ENCODE data around the gene PYDC1.
"Not testable (repeated sequence)": the region's sequence is repeated elsewhere in the genome, so short reads cannot be mapped to it uniquely, and the experiment has no call there.

PYDC1 gene

GRCh38 chr16:31213877-31214707, 2.8 kb downstream of the PYDC1 start, which contains the start of gene TRIM72:
TSS of gene TRIM72 (plus strand) at chr16:31214119. CDS start at chr16:31214739, 620 bp downstream.
- Histone ChIP-seq H3K9me3 (ENCODE audit: control insufficient read depth, insufficient read depth, low read length) (no peaks in the 10 kb centered on the region), H3K4me1 (ENCODE audit: insufficient read depth, low read length) (peaks cover 5% of the 10 kb centered on the region; the same call in 1 of the 2 replicates), H3K36me3 (ENCODE audit: insufficient read depth, low read length) (no peaks in the 10 kb centered on the region), H3K9ac (ENCODE audit: low read depth, low read length) (peak within 1 kb of the TSS; percentile 49)

- H3K36me3 ChIP-seq (ENCODE audit: insufficient read depth, low read length) = no peaks in the 10 kb centered on the region
- no peak overlapping the region for H3K9ac ChIP-seq (ENCODE audit: low read depth, low read length)
- H3K9me3 ChIP-seq (ENCODE audit: control insufficient read depth, insufficient read depth, low read length) = no peaks in the 10 kb centered on the region
- peaks cover 5% of the 10 kb centered on the region; the same call in 1 of the 2 replicates for H3K4me1 ChIP-seq (ENCODE audit: insufficient read depth, low read length)
Measured at GRCh38 chr16:31213342-31213741, 3.6 kb downstream of the PYDC1 start.

GRCh38 chr16:31206776-31207175, 10.2 kb downstream of the PYDC1 start:
- Histone ChIP-seq H3K36me3 (ENCODE audit: insufficient read depth, low read length) (no peaks in the 10 kb centered on the region), H3K4me1 (ENCODE audit: insufficient read depth, low read length) (no peaks in the 10 kb centered on the region), H3K9ac (ENCODE audit: low read depth, low read length) (no peak overlapping the region), H3K9me3 (ENCODE audit: control insufficient read depth, insufficient read depth, low read length) (no peaks in the 10 kb centered on the region)

DNA sequence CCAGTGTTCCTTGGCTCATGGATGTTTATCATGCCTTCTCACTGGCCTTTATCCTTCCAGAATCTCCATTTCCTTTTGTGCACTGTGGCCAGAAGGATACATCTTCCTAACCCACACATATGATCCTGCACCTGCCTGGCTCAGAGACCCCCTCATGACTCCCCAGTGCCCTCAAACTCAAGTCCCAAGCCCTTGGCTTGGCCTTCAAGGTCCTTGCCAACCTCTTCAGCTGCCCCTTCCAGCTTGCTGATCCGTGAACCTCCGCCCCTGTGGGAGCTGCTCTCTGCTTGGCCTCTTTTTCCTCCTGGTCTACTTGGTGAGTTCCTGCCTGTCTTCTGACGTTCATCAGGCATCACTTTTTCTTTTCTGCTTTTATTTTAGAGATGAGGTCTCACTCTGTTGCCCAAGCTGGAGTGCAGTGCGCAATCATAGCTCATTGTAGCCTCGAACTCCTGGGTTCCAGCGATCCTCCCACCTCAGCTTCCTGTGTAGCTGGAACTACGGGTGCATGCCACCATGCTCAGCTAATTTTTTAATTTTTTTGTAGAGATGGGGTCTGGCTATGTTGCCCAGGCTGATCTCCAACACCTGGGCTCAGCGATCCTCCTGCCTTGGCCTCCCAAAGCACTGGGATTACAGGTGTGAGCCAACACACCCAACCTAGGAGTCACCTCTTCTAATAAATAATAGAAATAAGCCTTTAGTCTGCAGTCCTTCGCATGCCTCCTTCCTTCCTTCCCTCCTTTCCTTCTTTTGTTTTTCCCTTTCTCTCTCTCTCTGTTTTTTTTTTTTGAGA, 11.9 kb downstream of the PYDC1 start:
- Histone ChIP-seq H3K4me1 (ENCODE audit: insufficient read depth, low read length) (peaks cover 7% of the 10 kb centered on the region; the same call in 1 of the 2 replicates), H3K9me3 (ENCODE audit: control insufficient read depth, insufficient read depth, low read length) (no peaks in the 10 kb centered on the region), H3K9ac (ENCODE audit: low read depth, low read length) (no peak overlapping the region), H3K36me3 (ENCODE audit: insufficient read depth, low read length) (no peaks in the 10 kb centered on the region; the same call in 1 of the 2 replicates)

- peaks cover 3% of the 10 kb centered on the region for H3K36me3 ChIP-seq (ENCODE audit: insufficient read depth, low read length)
- peaks cover 7% of the 10 kb centered on the region; the same call in 1 of the 2 replicates for H3K4me1 ChIP-seq (ENCODE audit: insufficient read depth, low read length)
- H3K9me3 ChIP-seq (ENCODE audit: control insufficient read depth, insufficient read depth, low read length) = no peaks in the 10 kb centered on the region
- peak within 1 kb of the TSS; percentile 75 for H3K9ac ChIP-seq (ENCODE audit: low read depth, low read length)
Measured at GRCh38 chr16:31202414-31203375, 14.2 kb downstream of the PYDC1 start, which contains the start of gene PYCARD. TSS of gene PYCARD (minus strand) at chr16:31202760. CDS start at chr16:31202690, 70 bp downstream.

DNA sequence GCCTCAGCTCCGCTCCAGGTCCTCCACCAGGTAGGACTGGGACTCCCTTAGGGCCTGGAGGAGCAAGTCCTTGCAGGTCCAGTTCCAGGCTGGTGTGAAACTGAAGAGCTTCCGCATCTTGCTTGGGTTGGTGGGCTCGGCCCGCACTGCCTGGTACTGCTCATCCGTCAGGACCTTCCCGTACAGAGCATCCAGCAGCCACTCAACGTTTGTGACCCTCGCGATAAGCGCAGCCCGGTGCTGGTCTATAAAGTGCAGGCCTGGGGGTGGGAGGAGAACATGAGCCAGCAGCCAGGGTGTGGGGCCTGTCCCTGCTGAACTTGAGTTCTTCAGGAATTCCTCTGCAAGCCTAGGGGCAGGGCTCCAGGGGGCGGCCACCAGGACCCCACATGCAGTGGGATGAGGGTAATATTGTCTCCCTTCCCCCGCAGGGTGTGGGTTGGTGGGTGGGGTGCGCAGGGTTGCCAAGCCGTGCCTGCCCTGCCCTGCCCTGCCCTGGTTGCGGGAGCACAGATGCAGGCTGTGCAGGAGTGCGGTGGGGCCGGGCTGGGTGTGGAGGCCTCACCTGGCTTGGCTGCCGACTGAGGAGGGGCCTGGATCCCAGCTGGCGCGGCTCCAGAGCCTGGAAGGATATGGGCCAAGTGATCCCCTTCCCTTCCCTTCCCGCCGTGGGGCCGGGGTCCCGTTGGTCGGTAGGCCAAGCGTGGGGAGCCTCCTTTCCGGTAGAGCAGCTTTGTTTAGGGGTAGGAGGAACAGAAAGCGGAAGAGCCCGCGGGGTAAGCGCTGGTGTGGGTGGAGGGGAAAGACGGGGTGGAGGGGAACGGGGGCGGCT, 15.1 kb downstream of the PYDC1 start:
- no peaks in the 10 kb centered on the region for H3K9me3 ChIP-seq (ENCODE audit: control insufficient read depth, insufficient read depth, low read length)
- H3K36me3 ChIP-seq (ENCODE audit: insufficient read depth, low read length) = peaks cover 3% of the 10 kb centered on the region
- H3K4me1 ChIP-seq (ENCODE audit: insufficient read depth, low read length) = peaks cover 7% of the 10 kb centered on the region; the same call in 1 of the 2 replicates
- peak overlapping the region; percentile 75 for H3K9ac ChIP-seq (ENCODE audit: low read depth, low read length)

- H3K36me3 ChIP-seq (ENCODE audit: insufficient read depth, low read length) = peaks cover 8% of the 10 kb centered on the region
- H3K9ac ChIP-seq (ENCODE audit: low read depth, low read length) = peak overlapping the region; percentile 75; the same call in 1 of the 2 replicates
- H3K9me3 ChIP-seq (ENCODE audit: control insufficient read depth, insufficient read depth, low read length) = no peaks in the 10 kb centered on the region
- peaks cover 7% of the 10 kb centered on the region; the same call in 1 of the 2 replicates for H3K4me1 ChIP-seq (ENCODE audit: insufficient read depth, low read length)
Measured at GRCh38 chr16:31200821-31201568, 15.9 kb downstream of the PYDC1 start.

GRCh38 chr16:31200111-31200510, 16.8 kb downstream of the PYDC1 start:
- not testable (repeated sequence) for H3K4me1 ChIP-seq (ENCODE audit: insufficient read depth, low read length); H3K9me3 ChIP-seq (ENCODE audit: control insufficient read depth, insufficient read depth, low read length); H3K9ac ChIP-seq (ENCODE audit: low read depth, low read length)
- peaks cover 17% of the 10 kb centered on the region for H3K36me3 ChIP-seq (ENCODE audit: insufficient read depth, low read length)

- Histone ChIP-seq H3K9ac (ENCODE audit: low read depth, low read length) (no peak overlapping the region), H3K4me1 (ENCODE audit: insufficient read depth, low read length) (peaks cover 7% of the 10 kb centered on the region; the same call in 1 of the 2 replicates), H3K36me3 (ENCODE audit: insufficient read depth, low read length) (peaks cover 22% of the 10 kb centered on the region), H3K9me3 (ENCODE audit: control insufficient read depth, insufficient read depth, low read length) (no peaks in the 10 kb centered on the region)
Measured at GRCh38 chr16:31199430-31200041, 17.4 kb downstream of the PYDC1 start.

DNA sequence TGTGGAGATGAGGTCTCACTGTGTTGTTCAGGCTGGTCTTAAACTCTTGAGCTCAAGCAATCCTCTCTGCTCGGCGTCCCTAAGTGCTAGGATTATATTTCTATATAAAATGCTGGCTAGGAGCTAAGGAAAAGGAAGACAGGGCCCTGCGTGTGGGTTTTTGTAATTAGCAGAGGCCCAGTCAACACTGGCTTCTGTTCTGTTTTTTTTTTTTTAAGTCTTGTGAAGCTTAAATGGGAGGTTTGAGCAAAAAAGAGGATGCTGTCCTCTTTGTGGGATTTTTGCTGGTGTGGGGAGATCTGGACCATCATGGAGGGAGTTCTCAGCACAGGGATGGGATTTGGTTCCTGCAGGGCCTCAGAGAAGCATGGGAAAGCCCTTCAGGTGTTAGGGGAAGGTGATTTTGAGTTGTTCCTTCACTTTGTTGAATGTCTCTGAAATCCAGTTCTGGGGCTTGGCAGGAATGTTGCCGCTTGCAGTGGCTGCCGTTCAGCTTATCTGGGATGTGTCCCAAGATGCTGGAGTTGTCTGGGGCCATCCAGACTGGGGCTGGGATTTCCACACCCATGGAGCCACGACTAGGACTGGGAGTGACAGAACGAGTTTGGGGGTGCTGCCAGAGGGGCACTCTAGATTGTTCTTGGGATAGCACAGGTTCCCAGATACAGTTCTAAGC, 18.6 kb downstream of the PYDC1 start:
- Histone ChIP-seq H3K9me3 (ENCODE audit: control insufficient read depth, insufficient read depth, low read length) (no peaks in the 10 kb centered on the region), H3K9ac (ENCODE audit: low read depth, low read length) (no peak overlapping the region), H3K36me3 (ENCODE audit: insufficient read depth, low read length) (peaks cover 32% of the 10 kb centered on the region), H3K4me1 (ENCODE audit: insufficient read depth, low read length) (peaks cover 7% of the 10 kb centered on the region; the same call in 1 of the 2 replicates)

DNA sequence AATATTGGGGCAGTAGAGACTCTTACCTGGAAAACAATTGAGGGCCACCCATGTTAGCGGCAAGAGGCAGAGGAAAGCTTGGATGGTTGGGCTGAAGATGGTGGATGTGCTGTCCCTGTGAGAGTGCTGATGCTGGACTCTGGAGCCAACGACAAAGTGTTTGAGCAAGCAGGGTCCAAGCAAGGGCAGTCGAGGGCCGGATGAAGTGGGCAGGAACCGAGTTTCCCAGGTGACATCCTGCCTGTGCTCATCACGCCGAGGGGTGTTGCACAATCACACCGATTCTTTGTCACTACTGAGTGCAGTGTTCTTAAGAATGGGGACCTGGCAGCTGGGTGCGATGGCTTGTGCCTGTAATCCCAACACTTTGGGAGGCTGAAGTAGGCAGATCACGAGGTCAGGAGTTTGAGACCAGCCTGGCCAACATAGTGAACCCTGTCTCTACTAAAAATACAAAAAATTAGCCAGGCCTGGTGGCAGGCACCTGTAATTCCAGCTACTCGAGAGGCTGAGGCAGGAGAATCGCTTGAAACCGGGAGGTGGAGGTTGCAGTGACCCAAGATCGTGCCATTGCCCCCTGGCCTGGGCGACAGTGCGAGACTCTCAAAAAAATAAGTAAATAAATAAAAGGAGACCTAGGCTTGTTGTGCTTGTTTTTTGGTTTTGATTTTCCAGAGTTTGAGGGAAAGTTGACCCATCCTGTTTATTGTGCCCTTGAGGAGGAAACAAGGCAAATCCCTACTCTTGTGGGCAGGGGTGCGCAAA, 20.4 kb downstream of the PYDC1 start:
- Histone ChIP-seq H3K4me1 (ENCODE audit: insufficient read depth, low read length) (peaks cover 7% of the 10 kb centered on the region; the same call in 1 of the 2 replicates), H3K9ac (ENCODE audit: low read depth, low read length) (no peak overlapping the region), H3K36me3 (ENCODE audit: insufficient read depth, low read length) (peaks cover 49% of the 10 kb centered on the region), H3K9me3 (ENCODE audit: control insufficient read depth, insufficient read depth, low read length) (no peaks in the 10 kb centered on the region)
